Loucy (cell line): ENCODE data around the gene FOXM1.

ENCODE experiments used
- H2AFZ ChIP-seq: fragments of 200-600 bp; sonication (generic); 2 replicates; pipeline ENCODE4 v1.6.0; 2016; ENCODE audit warnings: antibody characterized with exemption, mild to moderate bottlenecking, low read length, moderate library complexity
- H3F3A ChIP-seq: fragments of 200-600 bp; 2 replicates; pipeline ENCODE4 v1.6.0; 2016; ENCODE audit warnings: antibody characterized with exemption, low read depth, mild to moderate bottlenecking
- H3K27me3 ChIP-seq: fragments of 200-600 bp; sonication (generic); 2 replicates; pipeline ENCODE4 v1.6.1; 2014; ENCODE audit warnings: low read length, mild to moderate bottlenecking; ENCODE audit not compliant: insufficient read depth, poor library complexity, severe bottlenecking
- H3K36me3 ChIP-seq: fragments of 200-600 bp; sonication (generic); 2 replicates; pipeline ENCODE4 v1.6.1; 2016; ENCODE audit warnings: low read length; ENCODE audit not compliant: insufficient read depth
- H3K4me1 ChIP-seq: fragments of 200-600 bp; sonication (generic); 2 replicates; pipeline ENCODE4 v1.5.1; 2014; ENCODE audit warnings: low read length, mild to moderate bottlenecking; ENCODE audit not compliant: insufficient read depth, poor library complexity, severe bottlenecking
- H3K4me2 ChIP-seq: fragments of 200-600 bp; sonication (generic); 2 replicates; pipeline ENCODE4 v1.6.0; 2014; ENCODE audit warnings: antibody characterized with exemption, low read length, low read depth, mild to moderate bottlenecking; ENCODE audit not compliant: poor library complexity, severe bottlenecking
- H3K4me3 ChIP-seq: fragments of 200-600 bp; sonication (generic); 2 replicates; pipeline ENCODE4 v1.5.1; 2014; ENCODE audit warnings: low read length, mild to moderate bottlenecking, mixed read lengths; ENCODE audit not compliant: poor library complexity, severe bottlenecking
- H3K79me2 ChIP-seq: fragments of 200-600 bp; sonication (generic); 2 replicates; pipeline ENCODE4 v1.6.1; 2014; ENCODE audit warnings: low read length; ENCODE audit not compliant: insufficient read depth
- H3K9ac ChIP-seq: fragments of 200-600 bp; sonication (generic); 2 replicates; pipeline ENCODE4 v1.6.0; 2014; ENCODE audit warnings: mild to moderate bottlenecking, low read depth, low read length, moderate library complexity; ENCODE audit not compliant: poor library complexity, severe bottlenecking
- H3K9me2 ChIP-seq: fragments of 200-600 bp; sonication (generic); replicated peaks from 2 replicates; pipeline ENCODE4 v1.6.1; 2016; ENCODE audit warnings: low read depth, low read length, mixed read lengths
- H3K9me3 ChIP-seq: fragments of 200-600 bp; sonication (generic); 2 replicates; pipeline ENCODE4 v1.6.1; 2014; ENCODE audit warnings: mild to moderate bottlenecking, antibody characterized with exemption, low read length, low read depth; ENCODE audit not compliant: insufficient read depth
- H4K20me1 ChIP-seq: fragments of 200-600 bp; sonication (generic); 2 replicates; pipeline ENCODE4 v1.6.0; 2014; ENCODE audit warnings: antibody characterized with exemption, low read length, mild to moderate bottlenecking; ENCODE audit not compliant: insufficient read depth, poor library complexity, severe bottlenecking
- EZH2phosphoT487 ChIP-seq: fragments of 200-600 bp; IDR thresholded peaks from 2 replicates; pipeline ENCODE4 v1.6.1; 2018; ENCODE audit warnings: antibody characterized with exemption, mild to moderate bottlenecking, moderate library complexity, borderline replicate concordance
- TF ChIP-seq, protein P1 (sequence below): fragments of 200-600 bp; sonication (generic); conservative IDR thresholded peaks from 2 replicates; pipeline ENCODE4 v1.5.1; 2014; ENCODE audit warnings: mild to moderate bottlenecking, antibody characterized with exemption, low read length

FOXM1 gene

DNA sequence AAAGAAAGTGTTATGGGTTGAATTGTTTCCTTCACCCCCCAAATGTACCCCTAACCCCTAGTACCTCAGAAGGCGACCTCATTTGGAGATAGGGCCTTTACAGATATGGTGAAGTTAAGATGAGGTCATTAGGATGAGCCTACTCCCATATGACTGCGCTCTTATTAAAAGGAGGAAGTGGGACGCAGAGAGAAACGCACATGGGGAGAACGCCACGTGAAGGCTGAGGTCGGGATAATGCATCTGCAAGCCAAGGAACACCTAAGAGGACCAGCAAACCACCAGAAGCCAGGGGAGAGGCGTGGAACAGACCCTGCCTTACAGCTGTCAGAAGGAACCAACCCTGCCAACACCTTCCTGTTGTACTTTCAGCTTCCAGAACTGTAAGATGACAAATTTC lies 40.4 kb downstream of the FOXM1 start:
- no peak overlapping the region for H3K9ac ChIP-seq
- H3K36me3 ChIP-seq = no peaks in the 10 kb centered on the region
- no peak overlapping the region for H3K4me2 ChIP-seq
- no peaks in the 10 kb centered on the region for H3K4me1 ChIP-seq
- no peaks in the 10 kb centered on the region for H3K9me3 ChIP-seq
- no peaks in the 10 kb centered on the region for H3K9me2 ChIP-seq
- no peaks in the 10 kb centered on the region for H3K79me2 ChIP-seq
- no peaks in the 10 kb centered on the region for H3K27me3 ChIP-seq
- no peaks in the 10 kb centered on the region for H3F3A ChIP-seq
- no peak overlapping the region for H2AFZ ChIP-seq
- no peak overlapping the region for H3K4me3 ChIP-seq
- no peaks in the 10 kb centered on the region for H4K20me1 ChIP-seq
- no peak for TF ChIP-seq EZH2phosphoT487
- TF ChIP-seq, protein P1, sequence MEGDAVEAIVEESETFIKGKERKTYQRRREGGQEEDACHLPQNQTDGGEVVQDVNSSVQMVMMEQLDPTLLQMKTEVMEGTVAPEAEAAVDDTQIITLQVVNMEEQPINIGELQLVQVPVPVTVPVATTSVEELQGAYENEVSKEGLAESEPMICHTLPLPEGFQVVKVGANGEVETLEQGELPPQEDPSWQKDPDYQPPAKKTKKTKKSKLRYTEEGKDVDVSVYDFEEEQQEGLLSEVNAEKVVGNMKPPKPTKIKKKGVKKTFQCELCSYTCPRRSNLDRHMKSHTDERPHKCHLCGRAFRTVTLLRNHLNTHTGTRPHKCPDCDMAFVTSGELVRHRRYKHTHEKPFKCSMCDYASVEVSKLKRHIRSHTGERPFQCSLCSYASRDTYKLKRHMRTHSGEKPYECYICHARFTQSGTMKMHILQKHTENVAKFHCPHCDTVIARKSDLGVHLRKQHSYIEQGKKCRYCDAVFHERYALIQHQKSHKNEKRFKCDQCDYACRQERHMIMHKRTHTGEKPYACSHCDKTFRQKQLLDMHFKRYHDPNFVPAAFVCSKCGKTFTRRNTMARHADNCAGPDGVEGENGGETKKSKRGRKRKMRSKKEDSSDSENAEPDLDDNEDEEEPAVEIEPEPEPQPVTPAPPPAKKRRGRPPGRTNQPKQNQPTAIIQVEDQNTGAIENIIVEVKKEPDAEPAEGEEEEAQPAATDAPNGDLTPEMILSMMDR = no peak

DNA sequence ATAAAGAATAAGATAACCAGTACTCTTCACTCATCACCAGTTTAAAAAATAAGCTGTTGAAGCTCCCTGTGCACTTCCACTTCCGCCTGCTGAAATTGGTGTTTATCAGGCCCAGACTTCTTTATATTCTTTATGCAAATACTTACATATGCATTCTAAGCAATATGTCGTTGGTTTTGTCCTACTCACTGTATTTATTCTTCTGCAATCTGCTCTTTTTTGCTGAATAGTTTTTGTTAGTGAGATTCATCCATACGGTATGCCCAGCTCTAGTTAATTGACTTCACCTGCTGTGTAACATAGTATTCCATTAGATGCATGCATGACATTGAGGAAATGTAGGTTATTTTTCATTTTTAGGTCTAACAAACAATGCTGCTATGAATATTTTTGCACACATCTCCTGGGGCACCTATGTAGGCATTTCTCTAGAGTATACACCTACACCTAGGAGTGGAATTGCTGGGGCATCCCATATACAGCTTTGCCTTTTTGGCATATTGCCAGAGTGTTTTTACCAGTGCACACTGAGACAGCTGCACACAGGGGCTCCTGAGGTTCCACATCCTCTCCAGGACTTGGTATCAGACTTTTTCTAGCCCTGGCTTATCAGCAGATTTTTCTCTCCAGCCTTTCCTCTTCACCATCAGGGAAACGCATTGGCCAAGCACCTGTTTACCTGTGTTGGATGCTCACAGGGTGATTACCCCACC lies 41.1 kb downstream of the FOXM1 start:
- no peaks in the 10 kb centered on the region for H3K36me3 ChIP-seq
- H3K9me2 ChIP-seq = no peaks in the 10 kb centered on the region
- H4K20me1 ChIP-seq = no peaks in the 10 kb centered on the region
- H3K9ac ChIP-seq = no peak overlapping the region
- no peaks in the 10 kb centered on the region for H3K9me3 ChIP-seq
- H2AFZ ChIP-seq = no peak overlapping the region
- H3K4me3 ChIP-seq = no peak overlapping the region
- no peaks in the 10 kb centered on the region for H3F3A ChIP-seq
- H3K4me2 ChIP-seq = no peak overlapping the region
- no peaks in the 10 kb centered on the region for H3K27me3 ChIP-seq
- H3K4me1 ChIP-seq = no peaks in the 10 kb centered on the region
- H3K79me2 ChIP-seq = no peaks in the 10 kb centered on the region
- no peak for TF ChIP-seq EZH2phosphoT487
- TF ChIP-seq, protein P1 = no peak

DNA sequence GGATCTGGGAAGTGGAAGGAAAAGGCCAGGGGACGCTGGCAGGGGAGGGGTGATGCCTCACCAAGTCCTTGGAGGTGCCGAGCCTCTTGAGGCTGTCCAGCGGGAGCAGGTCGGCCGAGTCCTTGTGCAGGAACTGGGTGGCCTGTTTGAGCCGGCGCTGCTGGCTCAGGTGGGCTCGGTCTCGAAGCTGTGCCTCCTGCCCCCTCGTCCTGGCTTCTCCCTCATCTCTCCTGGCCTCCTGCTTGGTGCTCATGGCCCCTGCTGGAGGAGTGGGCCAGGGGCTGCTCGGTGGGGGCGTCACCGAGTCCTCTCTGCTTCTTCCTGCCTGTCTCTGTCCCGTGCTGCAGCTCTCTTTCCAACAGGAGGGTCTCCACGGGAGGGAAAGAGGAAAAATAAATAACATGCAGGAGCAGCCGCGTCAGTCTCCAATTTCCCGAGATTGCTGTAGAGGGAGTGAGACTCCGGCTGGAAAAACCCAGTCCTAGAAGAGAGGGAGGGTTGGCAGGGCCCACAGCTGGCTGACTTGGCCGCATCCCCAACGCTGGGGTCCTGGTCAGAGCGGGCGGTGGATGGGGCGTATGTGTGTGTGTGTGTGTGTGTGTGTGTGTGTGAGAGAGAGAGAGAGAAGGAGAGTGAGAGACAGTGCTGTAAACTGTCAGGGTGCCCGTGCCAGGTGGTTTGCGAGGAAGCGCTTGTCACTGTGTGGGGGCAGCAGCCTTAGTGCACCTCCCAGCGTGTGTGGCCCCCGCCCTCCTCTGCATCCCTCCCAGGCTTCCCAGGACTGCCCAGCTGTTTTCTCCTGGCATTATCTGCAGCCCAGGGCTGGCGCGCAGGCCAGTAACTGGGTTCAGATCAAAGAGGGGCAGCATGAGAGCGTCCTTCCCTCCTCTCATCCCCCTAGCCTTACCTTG lies 42.1 kb downstream of the FOXM1 start, which contains the start of gene NRIP2:
Gene NRIP2 (minus strand): TSS at position 455 of the 911 bp plus-strand sequence. CDS start 52 bp downstream, at position 403.
- no peaks in the 10 kb centered on the region for H3K27me3 ChIP-seq
- no peak within 1 kb of the TSS for H3K4me3 ChIP-seq
- H3K4me1 ChIP-seq = no peaks in the 10 kb centered on the region
- no peaks in the 10 kb centered on the region for H3K9me2 ChIP-seq
- no peaks in the 10 kb centered on the region for H3K9me3 ChIP-seq
- H3K4me2 ChIP-seq = no peak within 1 kb of the TSS
- H3K9ac ChIP-seq = no peak within 1 kb of the TSS
- H3K36me3 ChIP-seq = no peaks in the 10 kb centered on the region
- no peak within 1 kb of the TSS for H2AFZ ChIP-seq
- H4K20me1 ChIP-seq = no peaks in the 10 kb centered on the region
- no peaks in the 10 kb centered on the region for H3K79me2 ChIP-seq
- H3F3A ChIP-seq = no peaks in the 10 kb centered on the region
- no peak for TF ChIP-seq EZH2phosphoT487
- TF ChIP-seq, protein P1 = no peak
